ENCODE data around the gene IL24. TPM values are rescaled to one million over a fixed set of nuclear protein-coding genes. Genes with fewer than 3 reads are reported as not detected.

The IL24 gene
- total RNA-seq, 1 experiment from 2014 or later, result not detected

GRCh38 chr1:206946261-206946660 lies 49.0 kb downstream of the IL24 start, which contains the start of gene PIGR:
PIGR (minus strand) TSS chr1:206946466; CDS start chr1:206940531, 5,935 bp downstream.
- CTCF ChIA-PET, result interaction anchor here (0.9 to 2.6 kb wide), 2 partner anchors 10 to 34 kb away, joined by 3 to 14 read pairs; no protein-coding TSS in a partner anchor
- H3K4me2 ChIP-seq (ENCODE audit: low read length), result no peak within 1 kb of the TSS
- peaks cover 11% of the 10 kb centered on the region; the same call in 1 of the 2 replicates for H3K27me3 ChIP-seq (ENCODE audit: insufficient read depth, low read length)
- POLR2A ChIA-PET, result interaction anchor here (0.6 kb wide), 1 partner anchor 20 kb away, joined by 8 read pairs; no protein-coding TSS in a partner anchor
- ATAC-seq (no peak), DNase-seq (ENCODE audit: low read depth, low spot score) (no peak)
- H3K36me3 ChIP-seq (ENCODE audit: control insufficient read depth in 1 of 2, insufficient read depth in 2 of 2, low read length in 2 of 2), result no peaks in the 10 kb centered on the region
- no peak within 1 kb of the TSS for H3K27ac ChIP-seq (ENCODE audit: low read depth, low read length)
- no peak within 1 kb of the TSS for H3K4me3 ChIP-seq (replicated peaks in 1 of 2; ENCODE audit: low read depth in 1 of 2, low read length in 2 of 2)
- H2AFZ ChIP-seq (ENCODE audit: low read depth, low read length, poor library complexity, severe bottlenecking), result no peak within 1 kb of the TSS
- no peaks in the 10 kb centered on the region for H3K4me1 ChIP-seq (ENCODE audit: control insufficient read depth in 1 of 2, insufficient read depth in 2 of 2, low read length in 2 of 2)
- no peak within 1 kb of the TSS for H3K9ac ChIP-seq (ENCODE audit: low read length)
- BruUV-seq (replicated peaks), result no TSS peak
- H3K79me2 ChIP-seq (ENCODE audit: insufficient read depth, low read length), result no peaks in the 10 kb centered on the region
- RAD21 ChIA-PET (ENCODE audit: low non-redundant PET in 1 of 2, low total read pairs in 2 of 2, uncharacterized antibody in 2 of 2, unreplicated experiment in 2 of 2), result no interaction called here
- intact Hi-C loops (cut with micrococcal nuclease), result no loop called here
- no peaks in the 10 kb centered on the region for H3K9me3 ChIP-seq (ENCODE audit: control insufficient read depth in 1 of 2, insufficient read depth in 1 of 2, low read depth in 1 of 2, low read length in 2 of 2)
- no peaks in the 10 kb centered on the region for H3K9me2 ChIP-seq (ENCODE audit: insufficient read depth)
- H4K20me1 ChIP-seq (ENCODE audit: insufficient read depth), result no peaks in the 10 kb centered on the region
- TF ChIP-seq EGR1 (IDR thresholded peaks at IDR 0.05; ENCODE audit: low read depth) (no peak), MAX (IDR thresholded peaks at IDR 0.05) (no peak), ZFX (IDR thresholded peaks at IDR 0.05) (no peak), RAD21 (IDR thresholded peaks at IDR 0.05; ENCODE audit: low read depth) (no peak), SIN3A (IDR thresholded peaks at IDR 0.05; ENCODE audit: low read depth) (no peak), POLR2AphosphoS5 (IDR thresholded peaks at IDR 0.05; ENCODE audit: low read depth, low read length) (no peak), SP1 (IDR thresholded peaks at IDR 0.05; ENCODE audit: low read depth) (no peak), ZBTB33 (IDR thresholded peaks at IDR 0.05; ENCODE audit: extremely low read depth, insufficient replicate concordance, low read length) (no peak), CEBPB (IDR thresholded peaks at IDR 0.05; ENCODE audit: low read depth) (no peak), YY1 (IDR thresholded peaks at IDR 0.05; ENCODE audit: extremely low read depth, insufficient replicate concordance, low read depth, low read length) (no peak), EZH2 (IDR thresholded peaks at IDR 0.05) (no peak), ELF1 (IDR thresholded peaks at IDR 0.05; ENCODE audit: borderline replicate concordance, low read depth) (no peak), TCF7L2 (IDR thresholded peaks at IDR 0.05; ENCODE audit: borderline replicate concordance, extremely low read depth, insufficient read depth, insufficient read length) (no peak), CBX3 (IDR thresholded peaks at IDR 0.05; ENCODE audit: low read depth) (no peak), EZH2phosphoT487 (IDR thresholded peaks at IDR 0.05; ENCODE audit: borderline replicate concordance) (no peak), POLR2A (IDR thresholded peaks at IDR 0.05; ENCODE audit: borderline replicate concordance, extremely low read depth, insufficient read depth, insufficient read length) (no peak), SRF (IDR thresholded peaks at IDR 0.05; ENCODE audit: low read depth) (no peak)
- TF ChIP-seq, protein P1, sequence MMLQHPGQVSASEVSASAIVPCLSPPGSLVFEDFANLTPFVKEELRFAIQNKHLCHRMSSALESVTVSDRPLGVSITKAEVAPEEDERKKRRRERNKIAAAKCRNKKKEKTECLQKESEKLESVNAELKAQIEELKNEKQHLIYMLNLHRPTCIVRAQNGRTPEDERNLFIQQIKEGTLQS (IDR thresholded peaks at IDR 0.05), result no peak
- TF ChIP-seq, protein P2, sequence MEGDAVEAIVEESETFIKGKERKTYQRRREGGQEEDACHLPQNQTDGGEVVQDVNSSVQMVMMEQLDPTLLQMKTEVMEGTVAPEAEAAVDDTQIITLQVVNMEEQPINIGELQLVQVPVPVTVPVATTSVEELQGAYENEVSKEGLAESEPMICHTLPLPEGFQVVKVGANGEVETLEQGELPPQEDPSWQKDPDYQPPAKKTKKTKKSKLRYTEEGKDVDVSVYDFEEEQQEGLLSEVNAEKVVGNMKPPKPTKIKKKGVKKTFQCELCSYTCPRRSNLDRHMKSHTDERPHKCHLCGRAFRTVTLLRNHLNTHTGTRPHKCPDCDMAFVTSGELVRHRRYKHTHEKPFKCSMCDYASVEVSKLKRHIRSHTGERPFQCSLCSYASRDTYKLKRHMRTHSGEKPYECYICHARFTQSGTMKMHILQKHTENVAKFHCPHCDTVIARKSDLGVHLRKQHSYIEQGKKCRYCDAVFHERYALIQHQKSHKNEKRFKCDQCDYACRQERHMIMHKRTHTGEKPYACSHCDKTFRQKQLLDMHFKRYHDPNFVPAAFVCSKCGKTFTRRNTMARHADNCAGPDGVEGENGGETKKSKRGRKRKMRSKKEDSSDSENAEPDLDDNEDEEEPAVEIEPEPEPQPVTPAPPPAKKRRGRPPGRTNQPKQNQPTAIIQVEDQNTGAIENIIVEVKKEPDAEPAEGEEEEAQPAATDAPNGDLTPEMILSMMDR (IDR thresholded peaks at IDR 0.05 in 2 of 3, conservative IDR thresholded peaks at IDR 0.05 in 1 of 3; ENCODE audit: borderline replicate concordance in 1 of 3, insufficient read depth in 1 of 3, low read depth in 2 of 3, low read length in 2 of 3), result no peak
